Measurements from ENCODE around the gene PAIP2.

Gene PAIP2

DNA sequence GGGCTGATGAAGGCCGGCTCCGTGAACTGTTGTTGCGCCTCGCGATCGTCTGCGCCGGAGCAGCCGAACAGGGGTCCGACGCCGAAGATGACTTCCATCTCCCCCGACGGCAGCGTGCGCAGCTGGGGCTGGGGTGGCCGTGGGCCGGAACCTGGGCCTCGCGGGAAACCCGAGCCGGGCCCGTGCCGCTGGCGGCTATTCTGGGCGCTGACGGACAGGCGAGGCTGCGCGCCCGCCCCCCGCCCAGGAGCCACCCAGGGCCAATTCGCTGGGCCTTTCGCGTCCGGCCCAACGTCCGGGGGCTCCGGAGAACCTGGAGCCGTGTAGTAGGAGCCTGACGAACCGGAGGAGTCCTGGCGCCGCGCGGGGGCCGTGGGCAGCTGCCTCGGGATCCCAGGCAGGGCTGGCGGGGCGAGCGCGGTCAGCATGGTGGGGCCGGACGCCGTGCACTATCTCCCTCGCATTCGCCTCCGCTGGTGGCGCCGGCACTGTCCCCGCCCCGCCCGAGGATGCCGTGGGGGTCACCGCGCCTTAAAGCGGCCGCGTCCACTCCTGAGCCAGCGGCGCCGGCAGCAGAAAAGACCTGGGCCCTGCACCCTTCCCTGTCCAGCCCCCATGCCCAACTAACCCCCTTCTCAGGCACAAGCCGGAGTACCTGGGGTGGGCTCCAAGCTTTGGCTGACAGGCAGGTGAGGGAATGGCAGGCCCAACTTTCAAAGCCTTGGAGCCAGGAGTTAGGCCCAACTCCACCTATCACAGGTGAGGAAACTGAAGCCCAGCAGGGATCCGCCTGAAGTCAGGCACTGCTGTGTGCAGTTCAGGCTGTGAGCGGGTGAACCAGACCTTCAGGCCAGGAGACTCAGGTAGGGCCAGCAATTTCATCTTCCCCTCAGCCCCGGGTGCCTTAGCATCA is 53.3 kb downstream of the PAIP2 start, which contains the start of gene PROB1:
Gene PROB1 (minus strand): TSS at position 451 of the 913 bp plus-strand sequence. CDS start 23 bp downstream, at position 428.
- Histone ChIP-seq H3K9ac (ENCODE audit: low read depth, low read length) (peak within 1 kb of the TSS; percentile 68), H3K4me3 (ENCODE audit: low read length) (peak within 1 kb of the TSS; percentile 62), H3K27ac (ENCODE audit: low read depth, low read length) (no peak within 1 kb of the TSS), H3K9me3 (ENCODE audit: insufficient read depth, low read depth, low read length) (no peaks in the 10 kb centered on the region), H3K27me3 (ENCODE audit: insufficient read depth, low read length) (peaks cover 46% of the 10 kb centered on the region), H3K36me3 (ENCODE audit: insufficient read depth, low read length) (peaks cover 5% of the 10 kb centered on the region; the same call in 1 of the 2 replicates), H3K4me1 (ENCODE audit: insufficient read depth, low read length) (peaks cover 2% of the 10 kb centered on the region; the same call in 1 of the 2 replicates)
- WGBS: 42% methylated on average over 76 of the region's 76 CpGs

DNA sequence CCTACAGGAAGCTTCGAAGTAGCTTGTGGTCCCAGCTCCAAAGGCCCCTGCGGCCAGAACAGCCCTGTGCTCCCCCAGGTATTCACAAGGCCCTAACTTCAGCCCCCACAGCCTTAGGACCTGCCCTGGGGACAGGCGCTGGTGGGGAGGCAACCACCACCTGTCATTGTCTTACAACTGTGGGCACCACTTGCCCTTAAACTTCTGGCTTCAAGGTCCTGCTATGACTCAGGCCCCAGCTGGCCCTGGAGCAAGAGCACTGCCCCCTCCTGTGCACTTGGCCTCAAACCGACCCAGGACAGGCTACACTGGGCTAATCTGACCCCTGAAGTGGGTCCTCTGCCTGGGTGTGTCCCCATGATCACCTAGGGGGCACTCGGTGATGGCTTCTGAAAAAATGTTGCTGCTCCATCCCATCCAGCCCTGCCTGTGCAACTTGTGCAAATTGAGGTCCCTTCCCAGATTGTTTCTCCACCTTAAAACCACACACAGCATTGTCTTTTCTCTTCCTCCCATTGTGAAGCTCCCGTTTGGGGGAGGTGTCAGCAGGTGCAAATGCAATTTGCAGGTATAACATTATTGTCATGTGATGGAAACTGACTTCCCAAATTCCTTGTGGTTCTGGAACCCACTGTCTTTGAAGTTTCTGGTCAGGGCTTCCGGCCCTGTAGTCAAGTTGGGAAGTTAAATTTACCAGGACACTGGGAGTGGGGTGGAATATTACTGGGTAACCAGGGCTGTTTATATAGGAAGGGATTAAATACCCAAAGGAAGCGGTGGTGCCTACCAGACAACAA is 54.4 kb downstream of the PAIP2 start:
- Histone ChIP-seq H3K27me3 (ENCODE audit: insufficient read depth, low read length) (peaks cover 46% of the 10 kb centered on the region), H3K9me3 (ENCODE audit: insufficient read depth, low read depth, low read length) (no peaks in the 10 kb centered on the region), H3K27ac (ENCODE audit: low read depth, low read length) (no peak overlapping the region), H3K4me3 (ENCODE audit: low read length) (no peak overlapping the region), H3K9ac (ENCODE audit: low read depth, low read length) (no peak overlapping the region), H3K36me3 (ENCODE audit: insufficient read depth, low read length) (peaks cover 8% of the 10 kb centered on the region; the same call in 1 of the 2 replicates), H3K4me1 (ENCODE audit: insufficient read depth, low read length) (peaks cover 2% of the 10 kb centered on the region; the same call in 1 of the 2 replicates)
- WGBS: 80% methylated on average over 7 of the region's 8 CpGs

DNA sequence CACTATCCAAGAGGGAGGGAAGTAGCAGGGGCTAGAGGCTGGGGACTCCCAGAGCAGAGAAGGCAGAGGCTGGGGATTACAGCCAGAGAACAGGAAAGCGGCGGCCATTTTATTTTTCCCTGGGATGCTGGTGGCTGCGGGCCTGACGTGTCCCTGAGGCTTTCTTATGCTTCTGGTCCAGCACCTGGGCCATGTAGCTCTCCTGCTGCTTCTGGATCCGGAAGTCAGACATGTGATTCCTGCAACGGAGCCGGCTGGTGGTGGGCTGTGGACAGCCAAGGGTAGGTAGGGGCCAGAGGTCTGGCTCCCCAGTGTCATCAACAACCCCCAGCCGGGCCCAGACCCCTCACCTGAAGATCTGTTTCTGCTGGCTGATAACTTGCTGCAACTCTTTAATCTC is 55.0 kb downstream of the PAIP2 start:
- H3K4me1 ChIP-seq (ENCODE audit: insufficient read depth, low read length): peaks cover 2% of the 10 kb centered on the region; the same call in 1 of the 2 replicates
- peaks cover 44% of the 10 kb centered on the region for H3K27me3 ChIP-seq (ENCODE audit: insufficient read depth, low read length)
- WGBS: 89% methylated on average over 8 of the region's 8 CpGs
- no peak overlapping the region for H3K9ac ChIP-seq (ENCODE audit: low read depth, low read length)
- no peak overlapping the region for H3K4me3 ChIP-seq (ENCODE audit: low read length)
- no peak overlapping the region for H3K27ac ChIP-seq (ENCODE audit: low read depth, low read length)
- H3K36me3 ChIP-seq (ENCODE audit: insufficient read depth, low read length): peaks cover 14% of the 10 kb centered on the region
- H3K9me3 ChIP-seq (ENCODE audit: insufficient read depth, low read depth, low read length): no peaks in the 10 kb centered on the region

DNA sequence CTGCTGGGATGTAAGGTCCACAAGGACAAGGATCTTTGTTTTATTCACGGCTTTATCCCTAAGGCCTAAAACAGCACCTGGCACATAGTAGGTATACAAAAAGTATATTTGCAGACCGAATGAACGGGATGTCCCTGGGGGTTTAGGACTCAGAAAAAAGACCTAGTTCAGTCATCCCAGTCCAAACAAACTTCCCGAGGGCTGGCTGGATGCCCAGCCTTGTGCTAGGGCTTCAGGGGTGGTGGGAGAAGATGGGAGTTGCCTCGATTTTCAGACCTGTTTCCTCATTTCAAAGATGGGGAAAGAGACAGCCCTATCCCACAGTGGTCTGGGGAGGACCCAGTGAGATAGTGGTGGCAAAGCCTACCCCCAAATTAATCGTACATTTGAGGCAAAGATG is 56.3 kb downstream of the PAIP2 start:
- Histone ChIP-seq H3K9me3 (ENCODE audit: insufficient read depth, low read depth, low read length) (no peaks in the 10 kb centered on the region), H3K27me3 (ENCODE audit: insufficient read depth, low read length) (peaks cover 32% of the 10 kb centered on the region), H3K4me3 (ENCODE audit: low read length) (no peak overlapping the region), H3K27ac (ENCODE audit: low read depth, low read length) (no peak overlapping the region), H3K36me3 (ENCODE audit: insufficient read depth, low read length) (peaks cover 14% of the 10 kb centered on the region), H3K9ac (ENCODE audit: low read depth, low read length) (no peak overlapping the region), H3K4me1 (ENCODE audit: insufficient read depth, low read length) (peaks cover 2% of the 10 kb centered on the region; the same call in 1 of the 2 replicates)
- 90% methylated on average over 6 of the region's 6 CpGs for WGBS

DNA sequence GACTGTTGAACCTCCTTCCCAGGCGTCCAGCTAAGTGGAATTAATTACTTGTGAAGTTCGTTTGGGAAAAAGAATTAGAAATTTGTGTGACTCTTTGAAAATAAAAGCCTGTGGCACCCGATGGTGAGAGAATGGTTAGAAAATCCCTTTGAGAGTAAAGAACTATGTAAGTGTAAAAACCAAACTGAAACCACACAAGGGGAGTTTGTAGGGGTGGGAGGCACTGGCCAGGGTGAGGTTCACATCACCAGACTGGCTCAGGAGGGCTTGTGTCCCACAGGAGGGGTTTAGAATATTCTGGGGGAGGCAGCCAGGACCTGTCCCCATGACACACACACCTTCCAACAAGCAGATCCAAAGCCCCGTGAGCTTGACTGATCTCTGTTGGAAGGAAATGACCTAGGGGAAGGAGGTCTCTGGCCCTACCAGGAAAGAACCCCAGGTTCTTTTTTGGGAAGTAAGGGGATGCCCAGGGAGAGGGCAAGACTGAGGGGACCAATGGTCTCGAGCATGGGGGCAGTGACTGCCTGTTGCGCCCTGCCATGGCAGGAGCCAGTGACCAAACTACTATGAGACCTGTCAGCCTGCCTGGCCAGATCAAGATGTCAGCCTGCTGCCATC is 58.0 kb downstream of the PAIP2 start:
- Histone ChIP-seq H3K9me3 (ENCODE audit: insufficient read depth, low read depth, low read length) (no peaks in the 10 kb centered on the region), H3K27ac (ENCODE audit: low read depth, low read length) (no peak overlapping the region), H3K4me3 (ENCODE audit: low read length) (no peak overlapping the region), H3K27me3 (ENCODE audit: insufficient read depth, low read length) (peaks cover 15% of the 10 kb centered on the region), H3K4me1 (ENCODE audit: insufficient read depth, low read length) (peaks cover 12% of the 10 kb centered on the region), H3K9ac (ENCODE audit: low read depth, low read length) (no peak overlapping the region), H3K36me3 (ENCODE audit: insufficient read depth, low read length) (peaks cover 14% of the 10 kb centered on the region)
- WGBS: 92% methylated on average over 6 of the region's 6 CpGs

DNA sequence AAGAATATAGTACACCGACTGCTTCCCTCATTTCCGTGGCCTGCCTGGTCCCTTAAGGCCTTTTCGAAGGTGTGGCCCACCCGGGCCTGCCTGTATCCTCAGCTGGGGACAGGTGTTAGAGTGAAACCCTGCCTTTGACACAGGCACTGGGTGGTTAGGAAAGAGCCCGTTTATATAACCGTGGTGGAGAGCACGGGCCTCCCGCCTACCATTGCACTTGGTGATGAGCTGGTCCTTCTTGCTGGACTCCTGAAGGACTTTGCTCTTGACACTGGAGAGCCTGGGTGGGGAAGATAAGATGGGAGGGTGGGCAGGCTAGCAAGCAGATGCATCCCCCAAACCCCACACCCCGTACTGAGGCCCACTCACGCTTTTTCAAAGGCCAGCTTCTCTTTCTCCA is 59.9 kb downstream of the PAIP2 start:
- 97% methylated on average over 10 of the region's 10 CpGs for WGBS
- peaks cover 14% of the 10 kb centered on the region for H3K36me3 ChIP-seq (ENCODE audit: insufficient read depth, low read length)
- H3K27ac ChIP-seq (ENCODE audit: low read depth, low read length): no peak overlapping the region
- H3K4me1 ChIP-seq (ENCODE audit: insufficient read depth, low read length): peaks cover 11% of the 10 kb centered on the region
- H3K4me3 ChIP-seq (ENCODE audit: low read length): no peak overlapping the region
- no peak overlapping the region for H3K9ac ChIP-seq (ENCODE audit: low read depth, low read length)
- H3K9me3 ChIP-seq (ENCODE audit: insufficient read depth, low read depth, low read length): no peaks in the 10 kb centered on the region
- H3K27me3 ChIP-seq (ENCODE audit: insufficient read depth, low read length): no peaks in the 10 kb centered on the region

DNA sequence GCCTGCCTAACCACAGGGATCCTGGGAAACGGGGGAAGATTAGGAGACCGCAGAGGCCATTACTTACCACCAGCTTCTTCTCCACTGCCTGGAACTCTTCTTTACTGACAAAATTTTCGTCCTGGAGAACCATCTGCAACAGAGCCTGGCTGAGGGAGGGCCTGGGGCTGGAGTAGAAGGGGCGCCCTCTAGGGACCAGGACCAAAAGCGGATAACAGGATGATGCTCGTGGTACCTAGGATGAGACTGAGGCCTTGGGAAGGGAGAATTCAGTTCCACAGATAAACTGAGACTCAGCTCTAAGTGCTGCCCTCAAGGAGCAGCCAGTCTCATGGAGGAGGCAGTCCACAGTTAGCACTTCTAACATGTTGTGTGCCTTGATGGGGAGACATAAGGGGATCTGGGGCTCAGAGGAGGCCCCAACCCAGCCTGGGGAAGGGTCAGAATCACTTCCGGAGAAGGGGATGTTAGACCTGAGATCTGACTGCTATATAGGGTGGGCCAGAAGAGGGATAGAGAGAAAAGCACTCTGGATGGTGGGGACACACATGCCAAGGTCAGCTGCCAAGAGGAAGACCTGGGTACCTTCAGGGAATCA is 61.0 kb downstream of the PAIP2 start:
- peaks cover 14% of the 10 kb centered on the region for H3K36me3 ChIP-seq (ENCODE audit: insufficient read depth, low read length)
- no peaks in the 10 kb centered on the region for H3K9me3 ChIP-seq (ENCODE audit: insufficient read depth, low read depth, low read length)
- no peak overlapping the region for H3K9ac ChIP-seq (ENCODE audit: low read depth, low read length)
- no peak overlapping the region for H3K4me3 ChIP-seq (ENCODE audit: low read length)
- H3K27ac ChIP-seq (ENCODE audit: low read depth, low read length): no peak overlapping the region
- H3K27me3 ChIP-seq (ENCODE audit: insufficient read depth, low read length): no peaks in the 10 kb centered on the region
- WGBS: 77% methylated on average over 7 of the region's 7 CpGs
- H3K4me1 ChIP-seq (ENCODE audit: insufficient read depth, low read length): peaks cover 11% of the 10 kb centered on the region

DNA sequence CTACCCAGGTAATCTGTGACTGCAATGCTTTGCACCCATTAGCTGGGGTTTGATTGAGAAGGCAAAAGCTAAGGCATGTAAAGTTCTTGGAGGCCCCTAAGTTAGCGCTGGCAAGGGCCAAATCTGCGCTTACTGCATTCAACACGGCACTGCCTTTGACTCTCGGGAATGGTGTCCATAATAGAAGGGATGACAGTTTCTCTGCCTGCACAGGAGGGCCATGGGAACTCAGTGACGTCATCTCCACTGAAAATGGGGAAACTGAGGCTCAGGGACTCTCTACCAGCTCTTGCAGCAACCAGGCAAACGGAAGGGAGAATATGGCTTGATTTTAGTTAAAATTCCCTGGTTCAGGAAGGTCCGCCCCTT is 61.7 kb downstream of the PAIP2 start:
- peaks cover 11% of the 10 kb centered on the region for H3K4me1 ChIP-seq (ENCODE audit: insufficient read depth, low read length)
- no peaks in the 10 kb centered on the region for H3K27me3 ChIP-seq (ENCODE audit: insufficient read depth, low read length)
- H3K36me3 ChIP-seq (ENCODE audit: insufficient read depth, low read length): peaks cover 14% of the 10 kb centered on the region
- 34% methylated on average over 7 of the region's 7 CpGs for WGBS
- H3K9me3 ChIP-seq (ENCODE audit: insufficient read depth, low read depth, low read length): no peaks in the 10 kb centered on the region
- peak overlapping the region; percentile 95; the same call in 1 of the 2 replicates for H3K27ac ChIP-seq (ENCODE audit: low read depth, low read length)
- peak overlapping the region; percentile 78 for H3K4me3 ChIP-seq (ENCODE audit: low read length)
- peak overlapping the region; percentile 83; the same call in 1 of the 2 replicates for H3K9ac ChIP-seq (ENCODE audit: low read depth, low read length)

DNA sequence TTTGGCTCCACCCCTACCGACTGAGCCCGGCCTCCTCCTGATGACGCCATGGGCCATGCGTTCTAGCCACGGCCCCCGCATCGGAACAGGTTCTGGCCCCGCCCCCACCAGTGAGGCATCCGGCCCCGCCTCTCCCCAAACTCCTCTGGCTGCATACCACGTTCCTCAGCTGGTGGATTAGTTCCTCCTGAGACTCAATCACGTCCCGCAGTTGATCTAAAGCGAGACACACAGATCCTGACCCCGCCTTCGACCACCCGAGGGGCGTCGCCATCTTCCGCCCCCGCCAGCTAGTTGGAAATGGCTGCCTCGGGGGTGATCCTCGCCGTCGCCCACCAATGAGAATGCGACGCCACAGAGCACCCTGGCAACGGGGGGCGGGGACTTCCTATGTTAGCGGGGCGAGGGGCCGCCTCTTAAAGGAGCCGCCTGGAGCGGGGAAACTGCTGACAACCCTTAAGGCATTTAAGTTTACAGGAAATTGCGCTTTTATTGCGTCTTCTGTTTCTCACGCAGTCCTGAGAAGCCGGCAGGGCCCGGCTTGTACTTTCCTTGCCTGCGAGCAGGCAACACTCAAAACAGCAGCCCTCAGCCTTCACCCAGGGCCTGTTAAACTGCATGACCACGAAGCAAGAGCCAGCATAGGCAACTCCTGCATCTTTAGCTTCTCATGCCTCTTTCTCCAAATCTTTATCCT is 62.3 kb downstream of the PAIP2 start, which contains the start of gene SPATA24:
Gene SPATA24 (minus strand): TSS at position 303 of the 697 bp plus-strand sequence. CDS start 29 bp downstream, at position 274.
- Histone ChIP-seq H3K27me3 (ENCODE audit: insufficient read depth, low read length) (no peaks in the 10 kb centered on the region), H3K36me3 (ENCODE audit: insufficient read depth, low read length) (peaks cover 14% of the 10 kb centered on the region), H3K9ac (ENCODE audit: low read depth, low read length) (peak within 1 kb of the TSS; percentile 83), H3K27ac (ENCODE audit: low read depth, low read length) (peak within 1 kb of the TSS; percentile 95), H3K9me3 (ENCODE audit: insufficient read depth, low read depth, low read length) (no peaks in the 10 kb centered on the region), H3K4me3 (ENCODE audit: low read length) (peak within 1 kb of the TSS; percentile 78), H3K4me1 (ENCODE audit: insufficient read depth, low read length) (peaks cover 11% of the 10 kb centered on the region)
- 1% methylated on average over 41 of the region's 41 CpGs for WGBS

DNA sequence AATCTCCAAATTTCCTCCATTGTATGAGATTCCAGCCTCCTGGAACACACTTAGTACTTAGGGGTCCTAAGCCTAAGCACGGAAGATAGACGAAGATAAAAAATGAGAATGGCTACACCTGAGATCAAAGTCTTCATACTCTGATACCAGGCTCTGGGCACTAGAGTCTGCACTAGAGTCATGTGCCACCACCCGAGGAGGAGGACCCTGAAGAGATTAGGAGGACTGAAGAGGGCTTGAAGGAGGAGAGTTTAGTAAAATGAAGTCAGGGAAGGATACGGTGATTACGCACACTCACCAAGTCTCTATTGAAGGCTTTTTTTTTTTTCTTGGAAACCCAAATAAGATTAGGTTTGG is 62.8 kb downstream of the PAIP2 start:
- 80% methylated on average over 5 of the region's 5 CpGs for WGBS
- Histone ChIP-seq H3K9me3 (ENCODE audit: insufficient read depth, low read depth, low read length) (no peaks in the 10 kb centered on the region), H3K27me3 (ENCODE audit: insufficient read depth, low read length) (no peaks in the 10 kb centered on the region), H3K36me3 (ENCODE audit: insufficient read depth, low read length) (peaks cover 11% of the 10 kb centered on the region), H3K9ac (ENCODE audit: low read depth, low read length) (peak overlapping the region; percentile 83), H3K4me3 (ENCODE audit: low read length) (peak overlapping the region; percentile 78), H3K27ac (ENCODE audit: low read depth, low read length) (peak overlapping the region; percentile 95), H3K4me1 (ENCODE audit: insufficient read depth, low read length) (peaks cover 11% of the 10 kb centered on the region)
